Lower leg skin (tissue), 4 donors: ENCODE data around the gene SLX4IP. TPM values are rescaled to one million over a fixed set of nuclear protein-coding genes. Genes with fewer than 3 reads are reported as not detected.

Experiments
- DNase-seq, 2 donors: peaks; one replicate each; pipeline ENCODE4 v3.0.0-alpha.2; 2019; ENCODE audit warnings: low spot score in 2 of 2
- H3K4me3 ChIP-seq: fragments of 200-600 bp; sonication (generic); 2 replicates; pipeline ENCODE4 v1.5.1; 2017; ENCODE audit warnings: mild to moderate bottlenecking, low read depth; ENCODE audit not compliant: poor library complexity, severe bottlenecking
- POLR2A ChIP-seq, 2 donors: fragments of 450-650 bp; IDR thresholded peaks; one replicate each; pipeline ENCODE4 v1.6.1; 2016 to 2017; ENCODE audit warnings: antibody characterized with exemption in 2 of 2, mild to moderate bottlenecking in 1 of 2, moderate library complexity in 1 of 2
- WGBS, 2 donors: methylation state at CpG; one replicate each; pipeline ENCODE4 v1.1.5; 2018; 5-methylcytosine and 5-hydroxymethylcytosine counted together
- intact Hi-C: fragments of 100-400 bp; cut with DNase I; formaldehyde crosslinking; loops from one replicate; pipeline ENCODE4 v1.15.0; 2023; ENCODE audit warnings: low total_unique reads
- total RNA-seq, 4 donors: library from RNA; depleted of rRNA; stranded (reverse); fragments of >200 nt; gene quantifications; one replicate each; pipeline ENCODE4 v1.1.0, GENCODE V29; 2016
- TF ChIP-seq, protein P1 (sequence below), 3 donors: fragments of 450-650 bp; IDR thresholded peaks; one replicate each; pipeline ENCODE4 v1.5.1; 2016; ENCODE audit warnings: antibody characterized with exemption in 3 of 3, mild to moderate bottlenecking in 3 of 3, moderate library complexity in 2 of 3

The SLX4IP gene
- total RNA-seq, 4 donors from 2014 or later = 3.0 to 4.0 (median 3.7) TPM

- intact Hi-C loops = loop anchor here (10.0 kb wide), 3 partner anchors 110 to 880 kb away; no protein-coding TSS in a partner anchor
- H3K4me3 ChIP-seq = no peak overlapping the region
- peak in 1 of 2 donors; percentile 7 for DNase-seq
- WGBS, 2 donors = 43 to 48% methylated on average over 7 of the region's 7 CpGs
- TF ChIP-seq, protein P1, sequence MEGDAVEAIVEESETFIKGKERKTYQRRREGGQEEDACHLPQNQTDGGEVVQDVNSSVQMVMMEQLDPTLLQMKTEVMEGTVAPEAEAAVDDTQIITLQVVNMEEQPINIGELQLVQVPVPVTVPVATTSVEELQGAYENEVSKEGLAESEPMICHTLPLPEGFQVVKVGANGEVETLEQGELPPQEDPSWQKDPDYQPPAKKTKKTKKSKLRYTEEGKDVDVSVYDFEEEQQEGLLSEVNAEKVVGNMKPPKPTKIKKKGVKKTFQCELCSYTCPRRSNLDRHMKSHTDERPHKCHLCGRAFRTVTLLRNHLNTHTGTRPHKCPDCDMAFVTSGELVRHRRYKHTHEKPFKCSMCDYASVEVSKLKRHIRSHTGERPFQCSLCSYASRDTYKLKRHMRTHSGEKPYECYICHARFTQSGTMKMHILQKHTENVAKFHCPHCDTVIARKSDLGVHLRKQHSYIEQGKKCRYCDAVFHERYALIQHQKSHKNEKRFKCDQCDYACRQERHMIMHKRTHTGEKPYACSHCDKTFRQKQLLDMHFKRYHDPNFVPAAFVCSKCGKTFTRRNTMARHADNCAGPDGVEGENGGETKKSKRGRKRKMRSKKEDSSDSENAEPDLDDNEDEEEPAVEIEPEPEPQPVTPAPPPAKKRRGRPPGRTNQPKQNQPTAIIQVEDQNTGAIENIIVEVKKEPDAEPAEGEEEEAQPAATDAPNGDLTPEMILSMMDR (IDR thresholded peaks at IDR 0.05) = no peak
- no peak for TF ChIP-seq POLR2A (IDR thresholded peaks at IDR 0.05)
These were observed 230.0 kb downstream of the SLX4IP start for GRCh38 chr20:10665027-10665561.

GRCh38 chr20:10665791-10666190, 230.7 kb downstream of the SLX4IP start:
- 34 to 38% methylated on average over 6 of the region's 6 CpGs for WGBS, 2 donors
- intact Hi-C loops = loop anchor here (10.0 kb wide), 3 partner anchors 111 to 879 kb away; no protein-coding TSS in a partner anchor
- TF ChIP-seq POLR2A (IDR thresholded peaks at IDR 0.05) = no peak
- TF ChIP-seq, protein P1 (IDR thresholded peaks at IDR 0.05) = no peak
- DNase-seq = peak in 1 of 2 donors; percentile 81
- no peak overlapping the region for H3K4me3 ChIP-seq

DNA sequence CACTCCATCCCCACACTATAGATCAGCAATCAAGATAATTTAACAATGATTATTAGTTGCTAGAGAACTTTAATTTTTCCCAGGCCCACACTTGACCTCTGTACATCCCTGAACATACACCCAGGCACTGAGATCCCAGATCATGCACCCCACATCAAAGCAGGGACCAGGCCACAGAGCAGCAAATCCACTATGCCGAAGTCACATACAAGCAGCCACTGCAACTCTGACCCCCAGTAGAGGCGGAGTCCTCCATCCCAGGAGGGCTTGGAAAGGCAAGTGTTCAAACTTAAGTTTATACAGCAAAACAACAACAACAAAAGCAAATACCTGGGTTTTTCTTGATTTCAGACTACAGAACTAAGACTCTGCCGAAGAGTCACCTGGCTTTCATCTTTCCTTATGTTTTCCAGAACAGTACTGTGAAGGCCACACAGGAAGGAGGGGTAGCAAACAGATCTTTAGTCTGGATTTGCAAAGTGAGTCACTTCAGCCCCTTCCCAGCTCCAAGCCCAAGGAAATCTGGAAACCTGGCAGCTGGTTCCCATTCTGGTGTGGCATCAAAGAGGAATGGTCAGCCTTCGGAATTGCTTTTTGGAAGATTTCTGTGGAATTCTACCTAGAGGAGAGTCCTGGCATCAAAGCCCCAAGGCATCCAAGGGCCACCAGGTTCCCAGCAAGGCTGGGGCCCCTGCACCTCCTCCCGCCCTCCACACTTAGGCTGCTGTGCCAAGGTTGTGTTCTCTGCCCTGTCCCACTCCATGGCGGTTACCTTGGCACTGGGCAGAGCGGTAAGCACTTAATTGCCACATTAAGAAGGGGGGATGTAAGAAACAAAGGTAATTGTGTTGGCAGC, 231.3 kb downstream of the SLX4IP start:
- intact Hi-C loops = loop anchor here (10.0 kb wide), 3 partner anchors 112 to 878 kb away; no protein-coding TSS in a partner anchor
- TF ChIP-seq, protein P1 (IDR thresholded peaks at IDR 0.05) = no peak
- no peak for TF ChIP-seq POLR2A (IDR thresholded peaks at IDR 0.05)
- no peak overlapping the region for H3K4me3 ChIP-seq

DNA sequence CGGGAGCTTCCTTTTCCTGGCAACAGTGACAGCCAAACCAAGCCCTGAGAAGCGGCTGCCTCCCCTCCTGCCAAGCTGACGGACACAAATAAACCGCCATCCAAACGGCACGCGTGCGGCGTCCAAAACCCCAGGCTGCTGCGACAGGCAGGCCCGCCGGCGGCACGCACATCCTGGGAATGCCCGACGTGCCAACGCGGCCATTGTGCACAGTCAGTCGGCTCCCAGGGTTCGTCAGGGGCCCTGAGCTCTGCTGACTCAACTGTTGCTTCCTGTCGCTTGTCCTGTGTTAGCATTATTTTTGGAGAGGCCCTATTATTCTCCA, 231.9 kb downstream of the SLX4IP start:
- no peak overlapping the region for H3K4me3 ChIP-seq
- 9 to 34% methylated on average over 16 to 21 of the region's 21 CpGs for WGBS, 2 donors
- DNase-seq = peak in 1 of 2 donors; percentile 91
- intact Hi-C loops = loop anchor here (10.0 kb wide), 3 partner anchors 112 to 878 kb away; no protein-coding TSS in a partner anchor
- no peak for TF ChIP-seq POLR2A (IDR thresholded peaks at IDR 0.05)
- TF ChIP-seq, protein P1 (IDR thresholded peaks at IDR 0.05) = no peak

More for the DNA sequence above, 231.3 kb downstream of the SLX4IP start:
- peak in 1 of 2 donors; percentile 57 for DNase-seq
- 50 to 53% methylated on average over 7 of the region's 7 CpGs for WGBS, 2 donors

- WGBS, 2 donors = 39 to 43% methylated on average over 6 of the region's 6 CpGs
- H3K4me3 ChIP-seq = no peak overlapping the region
- intact Hi-C loops = loop anchor here (10.0 kb wide), 3 partner anchors 113 to 877 kb away; no protein-coding TSS in a partner anchor
- TF ChIP-seq POLR2A (IDR thresholded peaks at IDR 0.05) = no peak
- TF ChIP-seq, protein P1 (IDR thresholded peaks at IDR 0.05) = no peak
- peak in 1 of 2 donors; percentile 48 for DNase-seq
These were observed 232.6 kb downstream of the SLX4IP start for GRCh38 chr20:10667560-10668167.
